Measurements from ENCODE around the gene L3MBTL1.

- no peak for TF ChIP-seq POLR2A (IDR thresholded peaks at IDR 0.05)
- TF ChIP-seq CTCF (IDR thresholded peaks at IDR 0.05), result no peak
These were observed 44.6 kb upstream of the L3MBTL1 start for GRCh38 chr20:43462660-43463526.

Data from thyroid gland (tissue), 4 donors.